Activated CD8-positive, alpha-beta memory T cell treated with anti-CD3 and anti-CD28 coated beads for 36 hours (primary cell): ENCODE data around the gene CEP128. TPM values are rescaled to one million over a fixed set of nuclear protein-coding genes. Genes with fewer than 3 reads are reported as not detected.

Source experiments
- CTCF ChIA-PET: fragments of 350-600 bp; sonication (Branson Sonifier 250); formaldehyde crosslinking; loops from one replicate; lab custom pipeline; 2021; ENCODE audit warnings: antibody characterized with exemption; lab: Charles Lee
- POLR2A ChIA-PET: fragments of 350-600 bp; sonication (Branson Sonifier 250); formaldehyde crosslinking; loops from one replicate; lab custom pipeline; 2021; ENCODE audit warnings: antibody characterized with exemption; lab: Charles Lee
- total RNA-seq, 2 experiments: library from RNA; stranded (reverse); gene quantifications; one replicate each; pipeline ENCODE4 v1.2.3, GENCODE V29; 2021

CEP128 gene
- total RNA-seq, 2 experiments from 2014 or later, result 18.0 to 19.7 TPM

- ChIA-PET POLR2A (no interaction called here), CTCF (no interaction called here)
Measured at GRCh38 chr14:80543211-80543610, 398.3 kb downstream of the CEP128 start.

GRCh38 chr14:80538633-80539375 is 402.7 kb downstream of the CEP128 start:
- ChIA-PET CTCF (no interaction called here), POLR2A (no interaction called here)

- ChIA-PET POLR2A (no interaction called here), CTCF (no interaction called here)
Measured at GRCh38 chr14:80537626-80538025, 403.9 kb downstream of the CEP128 start.

GRCh38 chr14:80536456-80536855 is 405.1 kb downstream of the CEP128 start:
- ChIA-PET CTCF (no interaction called here), POLR2A (no interaction called here)

- CTCF ChIA-PET, result no interaction called here
- POLR2A ChIA-PET, result no interaction called here
Measured at GRCh38 chr14:80535171-80535570, 406.4 kb downstream of the CEP128 start.

- POLR2A ChIA-PET, result no interaction called here
- CTCF ChIA-PET, result no interaction called here
Measured at GRCh38 chr14:80523518-80524117, 417.9 kb downstream of the CEP128 start.

GRCh38 chr14:80522936-80523335 is 418.6 kb downstream of the CEP128 start:
- ChIA-PET CTCF (no interaction called here), POLR2A (no interaction called here)

GRCh38 chr14:80522411-80522810 is 419.1 kb downstream of the CEP128 start:
- POLR2A ChIA-PET, result no interaction called here
- CTCF ChIA-PET, result no interaction called here

- CTCF ChIA-PET, result no interaction called here
- POLR2A ChIA-PET, result no interaction called here
Measured at GRCh38 chr14:80521456-80521855, 420.1 kb downstream of the CEP128 start.

GRCh38 chr14:80519002-80519401 is 422.5 kb downstream of the CEP128 start:
- ChIA-PET CTCF (no interaction called here), POLR2A (no interaction called here)

- POLR2A ChIA-PET, result no interaction called here
- CTCF ChIA-PET, result no interaction called here
Measured at GRCh38 chr14:80518173-80518572, 423.4 kb downstream of the CEP128 start.

GRCh38 chr14:80507292-80507869 is 434.2 kb downstream of the CEP128 start:
- ChIA-PET CTCF (no interaction called here), POLR2A (no interaction called here)

GRCh38 chr14:80504781-80505180 is 436.8 kb downstream of the CEP128 start:
- ChIA-PET POLR2A (no interaction called here), CTCF (no interaction called here)

- POLR2A ChIA-PET, result no interaction called here
- CTCF ChIA-PET, result no interaction called here
Measured at GRCh38 chr14:80498533-80498932, 443.0 kb downstream of the CEP128 start.

- ChIA-PET POLR2A (no interaction called here), CTCF (no interaction called here)
Measured at GRCh38 chr14:80496090-80496489, 445.4 kb downstream of the CEP128 start.

GRCh38 chr14:80494769-80495168 is 446.8 kb downstream of the CEP128 start:
- ChIA-PET CTCF (no interaction called here), POLR2A (no interaction called here)

GRCh38 chr14:80493620-80494019 is 447.9 kb downstream of the CEP128 start:
- ChIA-PET CTCF (no interaction called here), POLR2A (no interaction called here)

GRCh38 chr14:80491650-80492049 is 449.9 kb downstream of the CEP128 start:
- ChIA-PET CTCF (no interaction called here), POLR2A (no interaction called here)

- ChIA-PET POLR2A (no interaction called here), CTCF (no interaction called here)
Measured at GRCh38 chr14:80491131-80491530, 450.4 kb downstream of the CEP128 start.

- ChIA-PET CTCF (no interaction called here), POLR2A (no interaction called here)
Measured at GRCh38 chr14:80489513-80489912, 452.0 kb downstream of the CEP128 start.

GRCh38 chr14:80485764-80486163 is 455.8 kb downstream of the CEP128 start:
- ChIA-PET POLR2A (no interaction called here), CTCF (no interaction called here)
